HCT116 (cell line): ENCODE measurements around the gene MAML3. TPM values are rescaled to one million over a fixed set of nuclear protein-coding genes. Genes with fewer than 3 reads are reported as not detected.

Experiments used
- ATAC-seq: fragments of 200-7000 bp; cut with Tn5 transposase; 2 replicates; pipeline ENCODE4 v1.9.1; 2020; ENCODE audit warnings: mild to moderate bottlenecking, moderate library complexity
- BruUV-seq: library from RNA; stranded (reverse); fragments of 400-500 nt; replicated peaks from 2 replicates; lab custom pipeline; 2021; lab: Mats Ljungman, UMichigan
- CTCF ChIA-PET: fragments of 300-600 bp; sonication (Branson Sonifier 250); formaldehyde crosslinking; loops from one replicate; lab custom pipeline; 2021; ENCODE audit warnings: antibody characterized with exemption; lab: Charles Lee
- POLR2A ChIA-PET: fragments of 300-600, 350-600 bp; sonication (Branson Sonifier 250); formaldehyde crosslinking; loops from one replicate; lab custom pipeline; 2021; ENCODE audit warnings: antibody characterized with exemption; lab: Charles Lee
- RAD21 ChIA-PET, 2 experiments: fragments of 300-600 bp; sonication (Branson Sonifier 250); formaldehyde crosslinking; loops; one replicate each; lab custom pipeline; 2023; ENCODE audit warnings: low total read pairs in 2 of 2; ENCODE audit not compliant: uncharacterized antibody in 2 of 2, unreplicated experiment in 2 of 2, low non-redundant PET in 1 of 2; lab: Charles Lee
- DNase-seq: peaks from one replicate; pipeline ENCODE4 v3.0.0-alpha.2; 2010; ENCODE audit warnings: low read depth, low spot score
- H2AFZ ChIP-seq: fragments of 200-600 bp; shearing (Covaris generic), sonication (generic); 2 replicates; pipeline ENCODE4 v1.6.1; 2017; ENCODE audit warnings: low read depth, mixed run types, mixed read lengths, antibody characterized with exemption, low read length; ENCODE audit not compliant: poor library complexity, severe bottlenecking
- H3K27ac ChIP-seq: 2 replicates; pipeline ENCODE4 v1.5.1; 2012; ENCODE audit warnings: low read depth, low read length
- H3K27me3 ChIP-seq: fragments of 200-600 bp; sonication (generic); 2 replicates; pipeline ENCODE4 v1.6.1; 2016; ENCODE audit warnings: mixed run types, low read length, mixed read lengths; ENCODE audit not compliant: insufficient read depth
- H3K36me3 ChIP-seq, 2 experiments: fragments of 200-500 bp in 1 of 2; fragments of 200-600 bp in 1 of 2; sonication (Bioruptor generic) in 1 of 2; sonication (generic) in 1 of 2; 2 replicates each; pipeline versions ENCODE4 v1.5.1 to v1.6.1; 2014 to 2016; ENCODE audit warnings: low read length in 2 of 2, inconsistent platforms in 1 of 2, mixed read lengths in 1 of 2, mixed run types in 1 of 2; ENCODE audit not compliant: insufficient read depth in 2 of 2, control insufficient read depth in 1 of 2
- H3K4me1 ChIP-seq, 2 experiments: fragments of 200-600 bp in 1 of 2; sonication (generic) in 1 of 2; 2 replicates each; pipeline versions ENCODE4 v1.5.1 to v1.6.1; 2012 to 2017; ENCODE audit warnings: low read length in 2 of 2, inconsistent platforms in 1 of 2, mild to moderate bottlenecking in 1 of 2, mixed read lengths in 1 of 2, mixed run types in 1 of 2, moderate library complexity in 1 of 2; ENCODE audit not compliant: insufficient read depth in 2 of 2, control insufficient read depth in 1 of 2
- H3K4me2 ChIP-seq: fragments of 200-600 bp; sonication (generic); 2 replicates; pipeline ENCODE4 v1.6.1; 2017; ENCODE audit warnings: mixed run types, low read length, mixed read lengths
- H3K4me3 ChIP-seq, 2 experiments: fragments of 200-600 bp in 1 of 2; sonication (generic) in 1 of 2; replicated peaks in 1 of 2; 2 replicates each; pipeline ENCODE4 v1.5.1; 2011 to 2016; ENCODE audit warnings: low read length in 2 of 2, control low read depth in 1 of 2, low read depth in 1 of 2, mild to moderate bottlenecking in 1 of 2, mixed read lengths in 1 of 2, mixed run types in 1 of 2
- H3K79me2 ChIP-seq: fragments of 200-600 bp; sonication (generic); 2 replicates; pipeline ENCODE4 v1.6.1; 2017; ENCODE audit warnings: mild to moderate bottlenecking, mixed run types, low read length, moderate library complexity, mixed read lengths; ENCODE audit not compliant: insufficient read depth
- H3K9ac ChIP-seq: fragments of 200-600 bp; sonication (generic); 2 replicates; pipeline ENCODE4 v1.6.1; 2016; ENCODE audit warnings: low read length, mixed read lengths
- H3K9me2 ChIP-seq: fragments of 200-600 bp; sonication (generic), shearing (Covaris generic); 2 replicates; pipeline ENCODE4 v1.6.1; 2017; ENCODE audit warnings: mixed run types, mild to moderate bottlenecking, moderate library complexity; ENCODE audit not compliant: insufficient read depth
- H3K9me3 ChIP-seq, 2 experiments: fragments of 200-500 bp in 1 of 2; fragments of 200-600 bp in 1 of 2; sonication (Bioruptor generic) in 1 of 2; sonication (generic) in 1 of 2; 2 replicates each; pipeline ENCODE4 v1.6.1; 2014 to 2017; ENCODE audit warnings: low read length in 2 of 2, mixed read lengths in 2 of 2, inconsistent platforms in 1 of 2, low read depth in 1 of 2, mild to moderate bottlenecking in 1 of 2, mixed run types in 1 of 2, moderate library complexity in 1 of 2; ENCODE audit not compliant: control insufficient read depth in 1 of 2, insufficient read depth in 1 of 2
- H4K20me1 ChIP-seq: fragments of 200-600 bp; sonication (generic), shearing (Covaris generic); 2 replicates; pipeline ENCODE4 v1.6.1; 2017; ENCODE audit warnings: mixed run types, mild to moderate bottlenecking, moderate library complexity; ENCODE audit not compliant: insufficient read depth
- ATF3 ChIP-seq: IDR thresholded peaks from 2 replicates; pipeline ENCODE4 v1.6.1; 2012
- CBX3 ChIP-seq: IDR thresholded peaks from 2 replicates; pipeline ENCODE4 v1.6.1; 2012; ENCODE audit warnings: low read depth
- CEBPB ChIP-seq: IDR thresholded peaks from 2 replicates; pipeline ENCODE4 v1.6.1; 2012; ENCODE audit warnings: low read depth
- CTCF ChIP-seq, 3 experiments: fragments of 200-600 bp in 1 of 3; sonication (generic) in 1 of 3; IDR thresholded peaks in 2 of 3; conservative IDR thresholded peaks in 1 of 3; 2 replicates each; pipeline ENCODE4 v1.5.1; 2012 to 2017; ENCODE audit warnings: low read depth in 2 of 3, low read length in 2 of 3, antibody characterized with exemption in 1 of 3, borderline replicate concordance in 1 of 3, control low read depth in 1 of 3, mild to moderate bottlenecking in 1 of 3, mixed read lengths in 1 of 3, mixed run types in 1 of 3, moderate library complexity in 1 of 3; ENCODE audit not compliant: insufficient read depth in 1 of 3
- ELF1 ChIP-seq: IDR thresholded peaks from 2 replicates; pipeline ENCODE4 v1.6.1; 2012; ENCODE audit warnings: low read depth, borderline replicate concordance
- RAD21 ChIP-seq: IDR thresholded peaks from 2 replicates; pipeline ENCODE4 v1.6.1; 2012; ENCODE audit warnings: low read depth, mild to moderate bottlenecking
- SIN3A ChIP-seq: IDR thresholded peaks from 2 replicates; pipeline ENCODE4 v1.6.1; 2012; ENCODE audit warnings: low read depth
- SP1 ChIP-seq: IDR thresholded peaks from 2 replicates; pipeline ENCODE4 v1.6.1; 2012; ENCODE audit warnings: low read depth
- TCF7L2 ChIP-seq: IDR thresholded peaks from 2 replicates; pipeline ENCODE4 v1.7.0; 2011; ENCODE audit warnings: borderline replicate concordance, inconsistent platforms; ENCODE audit not compliant: insufficient read depth, insufficient read length; ENCODE audit errors: extremely low read depth
- YY1 ChIP-seq: IDR thresholded peaks from 2 replicates; pipeline ENCODE4 v1.6.1; 2011; ENCODE audit warnings: low read length, low read depth, moderate library complexity, mild to moderate bottlenecking; ENCODE audit not compliant: insufficient replicate concordance; ENCODE audit errors: extremely low read depth
- intact Hi-C: fragments of 100-400 bp; cut with micrococcal nuclease; formaldehyde crosslinking; loops from 2 replicates; pipeline ENCODE4 v1.10.0; 2022
- total RNA-seq: library from RNA; stranded (reverse); gene quantifications from one replicate; pipeline ENCODE4 v1.2.1, GENCODE V29; 2021; ENCODE audit not compliant: unreplicated experiment

The MAML3 gene
- total RNA-seq, 1 experiment from 2014 or later: 3.1 TPM

GRCh38 chr4:139738846-139739613 is 415.0 kb downstream of the MAML3 start:
- ChIA-PET CTCF (interaction anchor here (1.4 kb wide), 1 partner anchor 82 kb away, joined by 3 read pairs; no protein-coding TSS in a partner anchor), POLR2A (interaction anchor here (1.1 kb wide), 1 partner anchor 11 kb away, joined by 3 read pairs; no protein-coding TSS in a partner anchor)

More at GRCh38 chr4:139738846-139739613, 415.0 kb downstream of the MAML3 start:
- Histone ChIP-seq H3K4me2 (no peak overlapping the region), H4K20me1 (no peaks in the 10 kb centered on the region), H2AFZ (no peak overlapping the region), H3K27ac (no peak overlapping the region), H3K4me1 (0 out of 4 replicates have a peak, but pooled peaks cover 0 to 3% of the 10 kb centered on the region in 2 experiments), H3K9ac (no peak overlapping the region), H3K36me3 (no peaks in the 10 kb centered on the region), H3K79me2 (no peaks in the 10 kb centered on the region), H3K9me2 (no peaks in the 10 kb centered on the region), H3K4me3 (no peak overlapping the region), H3K27me3 (no peaks in the 10 kb centered on the region), H3K9me3 (no peaks in the 10 kb centered on the region)
- no TSS peak for BruUV-seq
- no peak for ATAC-seq
- no peak for DNase-seq
- intact Hi-C loops: no loop called here
- no peak for TF ChIP-seq CEBPB
- TF ChIP-seq CTCF (IDR thresholded peaks at IDR 0.05 in 2 of 3, conservative IDR thresholded peaks at IDR 0.05 in 1 of 3; ENCODE audit: borderline replicate concordance in 1 of 3, insufficient read depth in 1 of 3, low read depth in 2 of 3, low read length in 2 of 3): no peak
- TF ChIP-seq TCF7L2: no peak
- TF ChIP-seq ATF3: no peak
- TF ChIP-seq SIN3A: no peak
- no peak for TF ChIP-seq SP1
- TF ChIP-seq YY1: no peak
- no peak for TF ChIP-seq ELF1
- no peak for TF ChIP-seq RAD21
- TF ChIP-seq CBX3: no peak
- RAD21 ChIA-PET: no interaction called here
